GM21390 (cell line): ENCODE results near the gene PKD2.
"Not testable (repeated sequence)": the region's sequence is repeated elsewhere in the genome, so short reads cannot be mapped to it uniquely, and the experiment has no call there.

Source experiments
- ATAC-seq: cut with Tn5 transposase; IDR thresholded peaks from one replicate; pipeline ENCODE4 v1.9.1; 2021; ENCODE audit not compliant: unreplicated experiment

PKD2 gene

DNA sequence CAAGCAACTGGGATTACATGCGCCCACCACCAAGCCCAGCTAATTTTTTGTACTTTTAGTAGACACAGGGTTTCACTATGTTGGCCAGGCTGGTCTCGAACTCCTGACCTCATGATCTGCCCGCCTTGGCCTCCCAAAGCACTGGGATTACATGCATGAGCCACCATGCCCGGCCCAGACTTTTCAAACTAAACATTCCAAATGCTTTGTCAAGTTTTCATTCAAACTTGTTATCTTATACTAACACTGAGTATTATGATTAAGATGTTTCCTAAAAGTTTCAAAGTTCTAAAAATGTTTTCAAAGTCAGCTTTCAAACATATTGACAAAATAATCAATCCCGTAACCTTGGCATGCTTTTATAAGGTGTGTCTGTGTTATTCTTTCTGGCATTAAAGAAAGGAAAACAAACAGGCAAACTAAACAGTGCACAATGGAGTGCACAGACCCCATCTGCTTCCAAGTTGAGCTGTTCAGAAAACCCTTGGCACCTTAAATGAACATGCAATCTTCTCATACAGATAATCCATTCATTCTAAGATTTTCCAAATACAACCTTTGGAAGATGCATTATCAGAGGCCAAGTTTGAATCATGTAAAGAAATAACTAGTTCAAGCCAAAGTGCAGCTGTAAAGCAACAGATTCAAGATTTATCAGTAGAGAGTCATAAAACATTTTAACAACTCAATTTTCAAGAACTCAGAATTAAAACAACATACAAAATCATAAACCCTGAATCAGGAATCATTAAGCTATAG is 101.9 kb downstream of the PKD2 start:
- no peak for ATAC-seq

DNA sequence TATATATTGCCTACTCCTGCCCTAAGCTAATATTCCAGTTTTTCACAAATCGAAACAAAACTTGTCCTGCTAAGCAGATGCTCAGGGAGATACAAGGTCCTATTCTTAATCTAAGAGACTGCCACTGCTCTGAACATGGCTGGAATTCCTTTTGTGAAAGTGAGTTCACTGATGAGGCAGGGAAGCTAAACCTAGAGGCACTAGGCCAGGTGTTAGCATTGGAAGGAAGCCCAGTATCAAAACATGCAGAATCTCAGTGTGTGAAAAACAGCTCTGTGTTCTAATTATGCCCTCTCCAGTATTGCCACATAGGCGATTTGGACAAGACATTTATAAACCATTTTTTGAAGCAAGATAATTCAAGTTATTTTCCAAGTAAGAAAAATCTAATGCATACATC is 103.4 kb downstream of the PKD2 start:
- ATAC-seq, result no peak

DNA sequence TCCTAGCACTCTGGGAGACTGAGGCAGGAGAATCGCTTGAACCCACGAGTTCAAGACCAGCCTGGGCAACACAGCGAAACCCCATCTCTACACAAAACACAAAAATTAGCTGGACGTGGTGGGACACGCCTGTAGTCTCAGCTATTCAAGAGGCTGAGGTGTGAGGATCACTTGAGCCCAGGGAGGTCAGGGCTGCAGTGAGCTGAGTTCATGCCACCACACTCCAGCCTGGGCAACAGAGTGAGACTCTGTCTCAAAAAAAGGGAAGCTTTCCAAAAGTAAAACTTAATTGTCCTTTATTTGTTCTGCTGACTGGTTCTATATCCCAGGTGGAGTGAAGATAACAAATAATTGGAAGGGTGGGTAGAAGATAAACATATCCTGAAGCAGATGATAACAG is 105.4 kb downstream of the PKD2 start:
- ATAC-seq, result no peak

DNA sequence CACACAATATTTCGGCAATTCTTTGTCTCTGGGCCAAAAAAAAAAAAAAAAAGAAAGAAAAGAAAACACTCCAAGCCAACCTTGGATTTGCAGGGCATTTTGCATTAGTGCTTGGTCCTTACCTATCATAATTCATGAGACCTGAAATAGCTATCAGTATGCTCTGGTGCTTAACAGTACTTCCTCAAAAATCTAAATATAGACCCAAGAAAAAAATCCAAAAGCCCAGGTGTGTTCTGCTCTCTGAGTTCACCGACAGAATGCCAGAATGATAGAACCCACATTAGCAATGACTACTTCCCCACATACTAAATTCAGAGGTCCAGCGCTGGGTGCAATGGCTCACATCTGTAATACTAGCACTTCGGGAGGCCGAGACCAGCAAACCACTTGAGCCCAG is 108.2 kb downstream of the PKD2 start:
- ATAC-seq, result no peak

DNA sequence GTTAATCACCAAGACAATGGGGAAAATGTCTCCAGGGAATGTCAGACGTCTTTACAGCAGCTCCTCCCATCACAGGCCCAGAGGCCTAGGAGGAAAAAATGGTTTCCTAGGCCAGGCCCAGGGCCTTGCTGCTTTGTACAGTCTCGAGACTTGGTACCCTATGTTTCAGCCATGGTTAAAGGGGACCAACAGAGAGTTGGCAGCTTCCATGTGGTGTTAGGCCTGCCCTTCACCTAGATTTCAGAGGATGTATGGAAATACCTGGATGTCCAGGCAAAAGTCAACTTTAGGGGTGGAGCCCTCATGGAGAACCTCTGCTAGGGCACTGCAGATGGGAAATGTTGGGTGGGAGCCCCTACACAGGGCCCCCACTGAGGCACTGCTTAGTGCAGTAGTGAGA is 112.5 kb downstream of the PKD2 start:
- no peak for ATAC-seq

DNA sequence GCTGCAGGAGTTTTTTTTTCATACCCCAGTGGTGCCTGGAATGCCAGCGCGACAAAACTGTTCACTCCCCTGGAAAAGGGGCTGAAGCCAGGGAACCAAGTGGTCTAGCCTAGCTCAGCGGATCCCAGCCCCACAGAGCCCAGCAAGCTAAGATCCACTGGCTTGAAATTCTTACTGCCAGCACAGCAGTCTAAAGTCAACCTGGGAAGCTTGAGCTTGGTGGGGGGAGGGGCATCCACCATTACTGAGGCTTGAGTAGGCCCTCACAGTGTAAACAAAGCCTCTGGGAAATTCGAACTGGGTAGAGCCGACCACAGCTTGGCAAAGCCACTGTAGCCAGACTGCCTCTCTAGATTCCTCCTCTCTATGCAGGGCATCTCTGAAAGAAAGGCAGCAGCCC is 114.8 kb downstream of the PKD2 start:
- ATAC-seq, result not testable (repeated sequence)
